HG03457 (cell line): ENCODE measurements around the gene TXN.
A peak's percentile ranks its signal among the peaks of the same experiment; 100 is the strongest.

Experiments
- ATAC-seq: cut with Tn5 transposase; IDR thresholded peaks from one replicate; pipeline ENCODE4 v1.9.1; 2021; ENCODE audit warnings: moderate number of reproducible peaks; ENCODE audit not compliant: unreplicated experiment

TXN gene

GRCh38 chr9:110256380-110257096 is at the start of gene TXN:
Gene TXN, minus strand, starts transcription at chr9:110256507. Its CDS starts 72 bp downstream, at chr9:110256435.
- ATAC-seq, result peak; percentile 63

- ATAC-seq, result no peak
Observed at GRCh38 chr9:110303133-110303532, 46.8 kb upstream of the TXN start.

GRCh38 chr9:110298043-110298605 is 41.8 kb upstream of the TXN start:
- no peak for ATAC-seq

- ATAC-seq, result no peak
Observed at GRCh38 chr9:110293248-110293647, 36.9 kb upstream of the TXN start.

GRCh38 chr9:110291921-110292557 is 35.7 kb upstream of the TXN start:
- no peak for ATAC-seq

GRCh38 chr9:110290001-110290400 is 33.7 kb upstream of the TXN start:
- ATAC-seq, result no peak

- ATAC-seq, result no peak
Observed at GRCh38 chr9:110288503-110288902, 32.2 kb upstream of the TXN start.

- ATAC-seq, result no peak
Observed at GRCh38 chr9:110287289-110287680, 31.0 kb upstream of the TXN start.

- no peak for ATAC-seq
Observed at GRCh38 chr9:110284211-110284844, 28.0 kb upstream of the TXN start.

GRCh38 chr9:110283751-110284150 is 27.4 kb upstream of the TXN start:
- no peak for ATAC-seq

DNA sequence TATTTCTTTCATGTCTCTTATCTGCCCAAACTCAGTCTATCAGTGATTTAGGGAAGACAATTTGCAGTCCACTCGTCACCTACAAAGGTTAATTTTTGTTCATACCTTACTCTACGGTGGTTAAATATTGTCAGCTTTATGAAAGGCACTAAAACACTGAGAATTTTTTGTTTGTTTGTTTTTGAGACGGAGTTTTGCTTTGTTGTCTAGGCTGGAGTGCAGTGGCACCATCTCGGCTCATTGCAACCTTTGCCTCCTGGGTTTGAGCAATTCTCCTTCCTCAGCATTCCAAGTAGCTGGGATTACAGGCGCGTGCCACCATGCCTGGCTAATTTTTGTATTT is 26.4 kb upstream of the TXN start:
- no peak for ATAC-seq

GRCh38 chr9:110282018-110282738 is 25.9 kb upstream of the TXN start:
- no peak for ATAC-seq

DNA sequence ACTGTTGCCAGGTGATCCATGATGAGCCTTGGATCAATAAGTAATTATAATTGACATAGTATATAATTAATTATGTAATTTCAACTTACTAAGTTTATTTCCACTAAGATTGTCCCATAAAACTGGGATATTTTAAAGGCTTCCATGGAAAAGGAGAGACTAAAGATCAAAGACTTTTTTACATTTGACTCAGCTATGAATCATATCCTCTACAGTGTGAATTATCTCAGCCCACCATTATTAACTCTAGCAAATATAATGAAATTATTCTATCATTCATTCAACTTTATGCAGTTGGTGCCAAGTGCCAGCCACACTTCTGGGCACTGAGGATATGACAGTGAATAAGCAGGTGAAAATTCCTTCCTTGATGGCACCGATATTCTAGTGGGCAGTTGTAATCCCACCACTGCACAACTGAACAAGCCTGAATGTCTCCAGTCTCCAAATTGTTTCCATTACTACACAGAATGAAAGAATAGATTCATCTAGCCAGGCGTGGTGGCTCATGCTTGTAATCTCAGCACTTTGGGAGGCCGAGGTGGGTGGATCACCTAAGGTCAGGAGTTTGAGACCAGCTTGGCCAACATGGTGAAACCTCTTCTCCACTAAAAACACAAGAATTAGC is 21.9 kb upstream of the TXN start:
- ATAC-seq, result no peak

GRCh38 chr9:110276781-110277180 is 20.5 kb upstream of the TXN start:
- ATAC-seq, result no peak

- ATAC-seq, result no peak
Observed at GRCh38 chr9:110270211-110270995, 14.1 kb upstream of the TXN start.

DNA sequence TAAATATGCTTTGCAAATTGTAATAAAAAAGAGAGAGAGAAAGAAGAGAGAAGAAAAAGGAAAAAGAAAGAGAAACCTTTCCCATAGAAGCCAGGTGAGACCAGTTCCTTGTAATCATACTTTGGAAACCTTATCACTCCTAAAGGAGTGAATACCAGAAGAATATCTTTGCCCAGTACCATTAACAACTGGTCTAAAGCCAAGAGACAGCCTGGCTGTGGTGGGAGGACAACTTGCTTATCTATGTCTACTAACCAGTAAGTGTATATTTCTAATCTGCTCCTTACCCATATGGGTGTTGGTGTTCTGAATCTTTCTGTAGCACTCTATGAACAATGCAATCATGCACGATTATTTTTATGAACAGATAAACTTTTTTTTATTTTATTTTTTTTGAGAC is 10.5 kb upstream of the TXN start:
- no peak for ATAC-seq

GRCh38 chr9:110261632-110262031 is 5.3 kb upstream of the TXN start:
- no peak for ATAC-seq

DNA sequence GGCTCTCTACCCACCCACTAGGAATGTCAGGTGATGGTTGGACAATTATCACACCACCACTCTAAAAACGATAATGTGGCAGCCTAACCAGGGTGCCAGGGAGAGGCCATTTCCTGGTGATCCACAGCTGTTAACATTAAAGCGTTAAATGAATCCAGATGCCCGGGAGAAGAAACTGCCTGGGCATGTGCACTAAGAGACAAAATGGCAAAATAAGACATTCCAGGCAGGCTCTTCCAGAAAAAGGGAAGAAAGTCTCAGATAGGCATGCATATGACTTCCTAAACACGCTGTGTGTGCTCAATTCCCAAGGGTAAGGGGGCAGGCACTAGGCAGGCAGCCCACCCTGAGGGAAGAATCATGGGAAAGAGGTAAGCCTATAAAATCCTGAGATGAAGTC is 4.6 kb upstream of the TXN start:
- ATAC-seq, result no peak

DNA sequence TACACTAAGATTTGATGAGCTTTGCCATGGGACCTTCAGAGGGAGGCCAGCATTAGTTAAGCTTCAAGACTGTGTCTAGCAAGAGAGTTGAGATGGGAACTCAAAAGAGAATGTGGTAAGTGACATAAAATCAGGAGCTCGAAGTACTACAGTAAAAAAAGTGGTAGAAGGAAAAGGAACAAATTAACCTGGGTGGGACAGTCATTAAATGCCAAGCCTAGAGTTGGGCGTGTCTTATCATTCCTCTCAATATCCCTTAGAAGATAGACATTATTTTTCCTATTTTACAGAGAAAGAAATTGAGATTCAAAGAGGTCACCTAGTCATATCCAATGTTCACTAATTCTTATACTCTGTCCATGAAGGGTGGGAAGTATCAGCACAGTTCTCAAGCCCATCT is 3.3 kb upstream of the TXN start:
- no peak for ATAC-seq

DNA sequence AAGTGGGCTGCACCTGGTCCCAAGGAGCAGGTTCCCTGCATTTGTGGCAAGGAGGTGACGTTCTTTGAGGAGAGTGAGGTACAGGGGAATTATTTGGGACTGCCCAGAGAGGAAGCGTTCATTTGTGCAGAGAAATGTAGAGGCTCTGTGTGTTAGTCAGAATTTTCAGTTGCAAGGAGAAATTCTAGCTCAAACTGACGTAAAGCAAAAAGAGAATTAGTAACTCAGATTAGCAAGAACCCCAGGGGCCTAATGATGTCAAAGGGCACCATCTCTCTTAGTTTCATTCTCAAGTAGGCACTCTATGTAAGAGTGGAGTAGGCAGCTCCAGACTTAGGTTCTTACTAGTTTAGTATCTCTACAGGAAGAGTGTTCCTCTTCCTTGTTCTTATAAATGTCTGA is 2.4 kb upstream of the TXN start:
- no peak for ATAC-seq
